A673 (cell line): ENCODE measurements around the gene MAP2.

ENCODE experiments used
- CTCF ChIP-seq: fragments of 300-800, 200-600 bp; sonication (generic); conservative IDR thresholded peaks from 2 replicates; pipeline ENCODE4 v1.5.1; 2017; ENCODE audit warnings: low read depth, mild to moderate bottlenecking, antibody characterized with exemption, low read length, moderate library complexity, mixed read lengths
- EZH2 ChIP-seq: fragments of 200-600 bp; sonication (generic); IDR thresholded peaks from 2 replicates; pipeline ENCODE4 v1.6.1; 2017; ENCODE audit warnings: borderline replicate concordance, low read depth, mild to moderate bottlenecking, mixed read lengths, antibody characterized with exemption, low read length; ENCODE audit not compliant: poor library complexity, severe bottlenecking

GRCh38 chr2:209685340-209685739 is 261.5 kb downstream of the MAP2 start:
- no peak for TF ChIP-seq CTCF
- TF ChIP-seq EZH2: no peak
